ENCODE measurements around the gene TEX48.

DNA sequence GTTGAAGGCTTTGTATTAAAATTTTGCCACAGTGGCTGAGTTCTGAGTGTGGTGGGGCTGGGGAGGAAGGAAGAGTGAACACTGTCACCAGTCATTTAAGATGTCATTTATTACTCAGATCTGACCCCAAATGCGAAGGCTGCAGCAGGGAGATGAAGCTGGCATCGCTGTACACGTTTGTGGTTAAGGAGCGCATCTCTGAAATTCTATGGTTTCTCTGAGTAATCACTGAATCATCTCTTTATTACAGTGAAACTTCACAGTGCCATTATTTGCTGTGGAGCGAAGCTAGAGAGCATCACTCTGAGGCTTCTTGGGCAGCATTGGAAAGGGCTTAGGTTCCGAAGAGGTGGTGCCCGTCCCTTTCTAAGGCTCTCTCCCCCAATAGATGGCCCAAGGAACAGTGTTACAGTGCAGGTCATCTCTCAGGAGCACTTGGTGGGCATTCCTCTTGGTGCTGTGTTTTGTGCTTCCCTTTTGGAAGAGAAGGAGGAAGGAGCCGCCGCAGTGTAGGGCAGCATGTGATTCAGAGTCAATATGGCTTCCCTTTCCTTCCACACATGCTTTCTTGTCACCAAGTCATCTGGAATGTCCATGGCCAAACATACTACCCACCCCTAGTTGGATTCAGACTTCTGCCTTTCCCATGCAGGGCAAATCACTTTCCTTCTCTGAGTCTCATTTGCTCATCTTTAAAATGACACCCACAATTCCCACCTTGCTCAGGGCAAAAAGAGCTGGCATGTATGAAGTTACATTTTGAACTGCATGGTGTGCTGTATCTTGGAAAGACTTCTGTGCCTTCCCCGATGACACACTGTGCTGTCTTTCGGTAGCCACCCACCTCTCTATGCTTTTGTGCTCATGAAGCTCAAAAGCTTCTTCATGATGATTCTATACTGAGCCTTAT lies 9.3 kb upstream of the TEX48 start:
- TF ChIP-seq CTCF (IDR thresholded peaks at IDR 0.05) (no peak), ZFX (IDR thresholded peaks at IDR 0.05; ENCODE audit: borderline replicate concordance) (no peak)
